Measurements from ENCODE around the gene CDCP1. TPM values are rescaled to one million over a fixed set of nuclear protein-coding genes. Genes with fewer than 3 reads are reported as not detected.
"Not testable (repeated sequence)": the region's sequence is repeated elsewhere in the genome, so short reads cannot be mapped to it uniquely, and the experiment has no call there.

Gene CDCP1
- polyA plus RNA-seq, 3 donors = 0.42 to 1.3 (median 0.52) TPM

DNA sequence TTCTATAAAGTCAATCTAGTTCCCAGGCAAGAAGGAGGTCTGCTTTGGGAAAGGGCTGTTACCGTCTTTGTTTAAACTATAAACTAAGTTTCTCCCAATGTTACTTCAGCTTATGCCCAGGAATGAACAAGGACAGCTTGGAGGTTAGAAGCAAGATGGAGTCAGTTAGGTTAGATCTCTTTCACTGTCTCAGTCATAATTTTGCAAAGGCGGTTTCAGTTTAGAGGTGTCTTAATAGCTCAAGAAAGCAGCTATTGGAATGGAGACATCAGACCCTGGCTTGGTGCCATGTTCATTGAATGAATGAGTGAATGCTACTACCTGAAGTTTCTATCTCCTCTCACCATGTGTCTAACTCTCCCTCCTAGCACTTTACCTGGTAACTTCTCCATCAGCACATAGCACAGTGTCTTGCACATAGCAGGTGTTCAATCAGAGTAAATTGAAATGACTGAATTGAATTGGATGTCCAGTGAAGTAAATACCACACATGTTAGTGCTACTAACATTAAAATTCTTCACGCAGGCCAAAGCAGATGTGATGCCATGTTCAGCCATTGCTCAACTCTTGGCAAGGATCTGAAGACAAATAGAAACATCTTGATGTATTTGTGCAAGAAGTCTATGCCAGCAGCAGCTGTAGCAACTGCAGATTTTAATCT lies 91.9 kb downstream of the CDCP1 start:
- Histone ChIP-seq H3K4me2 (replicated peaks; ENCODE audit: extremely low read depth, low read length, poor library complexity, severe bottlenecking) (peak overlapping the region; percentile 49), H4K20me1 (ENCODE audit: insufficient read depth, low read length) (no peaks in the 10 kb centered on the region), H3K79me2 (ENCODE audit: insufficient read depth, low read length) (no peaks in the 10 kb centered on the region), H3K4me3 (replicated peaks in 1 of 3; ENCODE audit: low read depth in 2 of 3, low read length in 3 of 3) (peak overlapping the region in 1 of 3 experiments; percentile 27), H2AFZ (ENCODE audit: insufficient read depth, low read depth, low read length, poor library complexity, severe bottlenecking) (no peak overlapping the region), H3K27ac (ENCODE audit: low read depth in 1 of 2, low read length in 2 of 2) (peak overlapping the region in 1 of 2 donors; percentile 82), H3K36me3 (replicated peaks in 1 of 2; ENCODE audit: control insufficient read depth in 1 of 2, insufficient read depth in 2 of 2, low read length in 2 of 2) (no peaks in the 10 kb centered on the region), H3K27me3 (ENCODE audit: control insufficient read depth in 2 of 2, insufficient read depth in 2 of 2, low read length in 2 of 2) (no peaks in the 10 kb centered on the region), H3K9ac (ENCODE audit: insufficient read depth, low read length, poor library complexity, severe bottlenecking) (no peak overlapping the region), H3K9me3 (replicated peaks in 1 of 2; ENCODE audit: control insufficient read depth in 1 of 2, insufficient read depth in 1 of 2, low read length in 2 of 2) (no peaks in the 10 kb centered on the region), H3K4me1 (ENCODE audit: control insufficient read depth in 1 of 2, insufficient read depth in 2 of 2, low read length in 2 of 2) (peaks cover 49 to 62% of the 10 kb centered on the region in 2 donors)
- H3K27me3 Mint-ChIP-seq (ENCODE audit: low read depth in 3 of 3) = peaks cover 0 to 2% (median 2%) of the 10 kb centered on the region in 3 donors
- H3K4me1 Mint-ChIP-seq = peaks cover 57% of the 10 kb centered on the region
- peak; percentile 43 to 66 (median 61) for DNase-seq
- peak overlapping the region; percentile 88 to 97 (median 93) for H3K27ac Mint-ChIP-seq
- H3K4me3 Mint-ChIP-seq = no peak overlapping the region
- H3K9me3 Mint-ChIP-seq = peaks cover 0 to 6% (median 0%) of the 10 kb centered on the region in 7 donors
- no peaks in the 10 kb centered on the region for H3K36me3 Mint-ChIP-seq
- intact Hi-C loops (cut with micrococcal nuclease) = no loop called here
- TF ChIP-seq, protein P1, sequence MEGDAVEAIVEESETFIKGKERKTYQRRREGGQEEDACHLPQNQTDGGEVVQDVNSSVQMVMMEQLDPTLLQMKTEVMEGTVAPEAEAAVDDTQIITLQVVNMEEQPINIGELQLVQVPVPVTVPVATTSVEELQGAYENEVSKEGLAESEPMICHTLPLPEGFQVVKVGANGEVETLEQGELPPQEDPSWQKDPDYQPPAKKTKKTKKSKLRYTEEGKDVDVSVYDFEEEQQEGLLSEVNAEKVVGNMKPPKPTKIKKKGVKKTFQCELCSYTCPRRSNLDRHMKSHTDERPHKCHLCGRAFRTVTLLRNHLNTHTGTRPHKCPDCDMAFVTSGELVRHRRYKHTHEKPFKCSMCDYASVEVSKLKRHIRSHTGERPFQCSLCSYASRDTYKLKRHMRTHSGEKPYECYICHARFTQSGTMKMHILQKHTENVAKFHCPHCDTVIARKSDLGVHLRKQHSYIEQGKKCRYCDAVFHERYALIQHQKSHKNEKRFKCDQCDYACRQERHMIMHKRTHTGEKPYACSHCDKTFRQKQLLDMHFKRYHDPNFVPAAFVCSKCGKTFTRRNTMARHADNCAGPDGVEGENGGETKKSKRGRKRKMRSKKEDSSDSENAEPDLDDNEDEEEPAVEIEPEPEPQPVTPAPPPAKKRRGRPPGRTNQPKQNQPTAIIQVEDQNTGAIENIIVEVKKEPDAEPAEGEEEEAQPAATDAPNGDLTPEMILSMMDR (IDR thresholded peaks at IDR 0.05) = no peak
- no CpG with 5 or more reads among the region's 3 CpGs for WGBS (ENCODE audit: insufficient coverage)

DNA sequence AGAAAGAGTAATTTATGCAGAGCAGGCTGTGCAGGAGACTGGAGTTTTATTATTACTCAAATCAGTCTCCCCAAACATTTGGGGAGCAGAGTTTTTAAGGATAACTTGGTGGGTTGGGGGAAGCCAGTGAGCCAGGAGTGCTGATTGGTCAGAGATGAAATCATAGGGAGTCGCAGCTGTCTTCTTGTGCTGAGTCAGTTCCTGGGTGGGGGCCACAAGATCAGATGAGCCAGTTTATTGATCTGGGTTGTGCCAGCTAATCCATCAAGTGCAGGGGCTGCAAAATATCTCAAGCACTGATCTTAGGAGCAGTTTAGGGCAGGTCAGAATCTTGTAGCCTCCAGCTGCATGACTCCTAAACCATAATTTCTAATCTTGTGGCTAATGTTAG lies 92.4 kb downstream of the CDCP1 start:
- WGBS (ENCODE audit: insufficient coverage) = 0% methylated on average over 1 of the region's 1 CpG
- H3K4me3 ChIP-seq (replicated peaks in 1 of 3; ENCODE audit: low read depth in 2 of 3, low read length in 3 of 3); H3K79me2 ChIP-seq (ENCODE audit: insufficient read depth, low read length); H3K36me3 ChIP-seq (replicated peaks in 1 of 2; ENCODE audit: control insufficient read depth in 1 of 2, insufficient read depth in 2 of 2, low read length in 2 of 2); H3K27me3 ChIP-seq (ENCODE audit: control insufficient read depth in 2 of 2, insufficient read depth in 2 of 2, low read length in 2 of 2); H3K9ac ChIP-seq (ENCODE audit: insufficient read depth, low read length, poor library complexity, severe bottlenecking); H4K20me1 ChIP-seq (ENCODE audit: insufficient read depth, low read length); H3K4me3 Mint-ChIP-seq; H3K4me2 ChIP-seq (replicated peaks; ENCODE audit: extremely low read depth, low read length, poor library complexity, severe bottlenecking); H3K9me3 ChIP-seq (replicated peaks in 1 of 2; ENCODE audit: control insufficient read depth in 1 of 2, insufficient read depth in 1 of 2, low read length in 2 of 2); H3K9me3 Mint-ChIP-seq; H3K36me3 Mint-ChIP-seq; H2AFZ ChIP-seq (ENCODE audit: insufficient read depth, low read depth, low read length, poor library complexity, severe bottlenecking); H3K27me3 Mint-ChIP-seq (ENCODE audit: low read depth in 3 of 3); DNase-seq; intact Hi-C loops (cut with micrococcal nuclease): not testable (repeated sequence)
- H3K4me1 Mint-ChIP-seq = peaks cover 56% of the 10 kb centered on the region
- H3K4me1 ChIP-seq (ENCODE audit: control insufficient read depth in 1 of 2, insufficient read depth in 2 of 2, low read length in 2 of 2) = peaks cover 45 to 57% of the 10 kb centered on the region in 2 donors
- H3K27ac ChIP-seq (ENCODE audit: low read depth in 1 of 2, low read length in 2 of 2) = peak overlapping the region in 1 of 2 donors; percentile 82
- H3K27ac Mint-ChIP-seq = peak overlapping the region; percentile 88 to 97 (median 93)
